WTC11 (cell line): ENCODE measurements around the gene CNOT6L.

Experiments
- ELF4 ChIP-seq: sonication (generic); formaldehyde crosslinking; IDR thresholded peaks from 2 replicates; pipeline ENCODE4 v1.8.1; 2022; ENCODE audit warnings: low read depth, mild to moderate bottlenecking, moderate library complexity, missing genetic modification reagents
- FOXJ3 ChIP-seq: sonication (generic); formaldehyde crosslinking; IDR thresholded peaks from 2 replicates; pipeline ENCODE4 v1.9.0; 2021; ENCODE audit warnings: missing genetic modification reagents, mild to moderate bottlenecking, borderline replicate concordance
- TP53 ChIP-seq: sonication (generic); formaldehyde crosslinking; IDR thresholded peaks from 2 replicates; pipeline ENCODE4 v1.8.1; 2023; ENCODE audit warnings: mild to moderate bottlenecking, missing genetic modification reagents
- ZNF121 ChIP-seq: sonication (generic); formaldehyde crosslinking; IDR thresholded peaks from 2 replicates; pipeline ENCODE4 v1.8.0; 2023; ENCODE audit warnings: missing genetic modification reagents
- ZNF263 ChIP-seq: sonication (generic); formaldehyde crosslinking; IDR thresholded peaks from 2 replicates; pipeline ENCODE4 v1.8.1; 2022; ENCODE audit warnings: low read depth, mild to moderate bottlenecking, moderate library complexity, missing genetic modification reagents
- TF ChIP-seq, protein P1 (sequence below): fragments of 200-600 bp; IDR thresholded peaks from 2 replicates; pipeline ENCODE4 v1.8.0; 2022; ENCODE audit warnings: antibody characterized with exemption
- TF ChIP-seq, protein P2 (sequence below): sonication (generic); formaldehyde crosslinking; conservative IDR thresholded peaks from 2 replicates; pipeline ENCODE4 v1.8.1; 2023; ENCODE audit warnings: mild to moderate bottlenecking, low read depth, missing genetic modification reagents, moderate library complexity
- TF ChIP-seq, protein P3 (sequence below): sonication (generic); formaldehyde crosslinking; IDR thresholded peaks from 2 replicates; pipeline ENCODE4 v1.8.0; 2022; ENCODE audit warnings: missing genetic modification reagents
- TF ChIP-seq, protein P4 (sequence below): sonication (generic); formaldehyde crosslinking; IDR thresholded peaks from 2 replicates; pipeline ENCODE4 v1.8.1; 2023; ENCODE audit warnings: mild to moderate bottlenecking, missing genetic modification reagents, moderate library complexity
- TF ChIP-seq, protein P5 (sequence below): sonication (generic); formaldehyde crosslinking; IDR thresholded peaks from 2 replicates; pipeline ENCODE4 v1.8.1; 2023; ENCODE audit warnings: mild to moderate bottlenecking, missing genetic modification reagents, moderate library complexity
- TF ChIP-seq, protein P6 (sequence below): sonication (generic); formaldehyde crosslinking; IDR thresholded peaks from 2 replicates; pipeline ENCODE4 v1.8.0; 2022; ENCODE audit warnings: mild to moderate bottlenecking, missing genetic modification reagents

DNA sequence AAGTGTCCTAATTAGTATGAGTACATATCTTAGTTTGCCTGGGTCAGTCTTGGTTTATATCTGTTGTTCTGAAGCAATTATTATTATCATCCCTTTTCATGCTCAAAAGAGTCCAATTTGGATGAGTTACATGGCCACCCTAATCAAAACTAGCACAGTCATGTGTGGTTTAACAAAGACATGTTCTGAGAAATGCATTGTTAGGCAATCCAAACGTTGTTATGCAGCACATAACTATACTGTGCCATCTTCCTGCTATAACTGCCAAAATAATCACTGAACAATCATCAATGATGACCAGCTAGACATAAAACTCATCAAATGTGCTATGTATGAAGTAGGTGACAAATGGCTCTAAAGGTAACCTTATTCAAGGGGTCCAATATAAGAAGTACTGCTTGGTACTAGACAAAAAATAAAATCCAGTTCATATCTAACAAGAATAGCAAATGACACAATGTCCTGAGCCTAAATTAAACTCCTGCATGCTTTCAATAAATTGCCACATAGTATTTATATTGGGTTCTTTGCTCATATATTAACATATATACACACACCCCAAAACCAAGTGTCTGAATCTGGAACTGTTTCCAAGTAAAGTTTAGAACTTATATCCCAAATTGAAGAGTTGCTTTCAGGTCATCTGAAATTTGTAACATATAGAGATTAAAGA is 41.9 kb downstream of the CNOT6L start:
- TF ChIP-seq, protein P1, sequence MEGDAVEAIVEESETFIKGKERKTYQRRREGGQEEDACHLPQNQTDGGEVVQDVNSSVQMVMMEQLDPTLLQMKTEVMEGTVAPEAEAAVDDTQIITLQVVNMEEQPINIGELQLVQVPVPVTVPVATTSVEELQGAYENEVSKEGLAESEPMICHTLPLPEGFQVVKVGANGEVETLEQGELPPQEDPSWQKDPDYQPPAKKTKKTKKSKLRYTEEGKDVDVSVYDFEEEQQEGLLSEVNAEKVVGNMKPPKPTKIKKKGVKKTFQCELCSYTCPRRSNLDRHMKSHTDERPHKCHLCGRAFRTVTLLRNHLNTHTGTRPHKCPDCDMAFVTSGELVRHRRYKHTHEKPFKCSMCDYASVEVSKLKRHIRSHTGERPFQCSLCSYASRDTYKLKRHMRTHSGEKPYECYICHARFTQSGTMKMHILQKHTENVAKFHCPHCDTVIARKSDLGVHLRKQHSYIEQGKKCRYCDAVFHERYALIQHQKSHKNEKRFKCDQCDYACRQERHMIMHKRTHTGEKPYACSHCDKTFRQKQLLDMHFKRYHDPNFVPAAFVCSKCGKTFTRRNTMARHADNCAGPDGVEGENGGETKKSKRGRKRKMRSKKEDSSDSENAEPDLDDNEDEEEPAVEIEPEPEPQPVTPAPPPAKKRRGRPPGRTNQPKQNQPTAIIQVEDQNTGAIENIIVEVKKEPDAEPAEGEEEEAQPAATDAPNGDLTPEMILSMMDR = no peak
- TF ChIP-seq, protein P2, sequence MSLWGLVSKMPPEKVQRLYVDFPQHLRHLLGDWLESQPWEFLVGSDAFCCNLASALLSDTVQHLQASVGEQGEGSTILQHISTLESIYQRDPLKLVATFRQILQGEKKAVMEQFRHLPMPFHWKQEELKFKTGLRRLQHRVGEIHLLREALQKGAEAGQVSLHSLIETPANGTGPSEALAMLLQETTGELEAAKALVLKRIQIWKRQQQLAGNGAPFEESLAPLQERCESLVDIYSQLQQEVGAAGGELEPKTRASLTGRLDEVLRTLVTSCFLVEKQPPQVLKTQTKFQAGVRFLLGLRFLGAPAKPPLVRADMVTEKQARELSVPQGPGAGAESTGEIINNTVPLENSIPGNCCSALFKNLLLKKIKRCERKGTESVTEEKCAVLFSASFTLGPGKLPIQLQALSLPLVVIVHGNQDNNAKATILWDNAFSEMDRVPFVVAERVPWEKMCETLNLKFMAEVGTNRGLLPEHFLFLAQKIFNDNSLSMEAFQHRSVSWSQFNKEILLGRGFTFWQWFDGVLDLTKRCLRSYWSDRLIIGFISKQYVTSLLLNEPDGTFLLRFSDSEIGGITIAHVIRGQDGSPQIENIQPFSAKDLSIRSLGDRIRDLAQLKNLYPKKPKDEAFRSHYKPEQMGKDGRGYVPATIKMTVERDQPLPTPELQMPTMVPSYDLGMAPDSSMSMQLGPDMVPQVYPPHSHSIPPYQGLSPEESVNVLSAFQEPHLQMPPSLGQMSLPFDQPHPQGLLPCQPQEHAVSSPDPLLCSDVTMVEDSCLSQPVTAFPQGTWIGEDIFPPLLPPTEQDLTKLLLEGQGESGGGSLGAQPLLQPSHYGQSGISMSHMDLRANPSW (CRISPR knock-in tag) = no peak
- TF ChIP-seq, protein P3, sequence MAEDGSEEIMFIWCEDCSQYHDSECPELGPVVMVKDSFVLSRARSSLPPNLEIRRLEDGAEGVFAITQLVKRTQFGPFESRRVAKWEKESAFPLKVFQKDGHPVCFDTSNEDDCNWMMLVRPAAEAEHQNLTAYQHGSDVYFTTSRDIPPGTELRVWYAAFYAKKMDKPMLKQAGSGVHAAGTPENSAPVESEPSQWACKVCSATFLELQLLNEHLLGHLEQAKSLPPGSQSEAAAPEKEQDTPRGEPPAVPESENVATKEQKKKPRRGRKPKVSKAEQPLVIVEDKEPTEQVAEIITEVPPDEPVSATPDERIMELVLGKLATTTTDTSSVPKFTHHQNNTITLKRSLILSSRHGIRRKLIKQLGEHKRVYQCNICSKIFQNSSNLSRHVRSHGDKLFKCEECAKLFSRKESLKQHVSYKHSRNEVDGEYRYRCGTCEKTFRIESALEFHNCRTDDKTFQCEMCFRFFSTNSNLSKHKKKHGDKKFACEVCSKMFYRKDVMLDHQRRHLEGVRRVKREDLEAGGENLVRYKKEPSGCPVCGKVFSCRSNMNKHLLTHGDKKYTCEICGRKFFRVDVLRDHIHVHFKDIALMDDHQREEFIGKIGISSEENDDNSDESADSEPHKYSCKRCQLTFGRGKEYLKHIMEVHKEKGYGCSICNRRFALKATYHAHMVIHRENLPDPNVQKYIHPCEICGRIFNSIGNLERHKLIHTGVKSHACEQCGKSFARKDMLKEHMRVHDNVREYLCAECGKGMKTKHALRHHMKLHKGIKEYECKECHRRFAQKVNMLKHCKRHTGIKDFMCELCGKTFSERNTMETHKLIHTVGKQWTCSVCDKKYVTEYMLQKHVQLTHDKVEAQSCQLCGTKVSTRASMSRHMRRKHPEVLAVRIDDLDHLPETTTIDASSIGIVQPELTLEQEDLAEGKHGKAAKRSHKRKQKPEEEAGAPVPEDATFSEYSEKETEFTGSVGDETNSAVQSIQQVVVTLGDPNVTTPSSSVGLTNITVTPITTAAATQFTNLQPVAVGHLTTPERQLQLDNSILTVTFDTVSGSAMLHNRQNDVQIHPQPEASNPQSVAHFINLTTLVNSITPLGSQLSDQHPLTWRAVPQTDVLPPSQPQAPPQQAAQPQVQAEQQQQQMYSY (CRISPR knock-in tag) = no peak
- TF ChIP-seq, protein P4, sequence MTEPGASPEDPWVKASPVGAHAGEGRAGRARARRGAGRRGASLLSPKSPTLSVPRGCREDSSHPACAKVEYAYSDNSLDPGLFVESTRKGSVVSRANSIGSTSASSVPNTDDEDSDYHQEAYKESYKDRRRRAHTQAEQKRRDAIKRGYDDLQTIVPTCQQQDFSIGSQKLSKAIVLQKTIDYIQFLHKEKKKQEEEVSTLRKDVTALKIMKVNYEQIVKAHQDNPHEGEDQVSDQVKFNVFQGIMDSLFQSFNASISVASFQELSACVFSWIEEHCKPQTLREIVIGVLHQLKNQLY (CRISPR knock-in tag) = no peak
- TF ChIP-seq TP53 = no peak
- TF ChIP-seq, protein P5, sequence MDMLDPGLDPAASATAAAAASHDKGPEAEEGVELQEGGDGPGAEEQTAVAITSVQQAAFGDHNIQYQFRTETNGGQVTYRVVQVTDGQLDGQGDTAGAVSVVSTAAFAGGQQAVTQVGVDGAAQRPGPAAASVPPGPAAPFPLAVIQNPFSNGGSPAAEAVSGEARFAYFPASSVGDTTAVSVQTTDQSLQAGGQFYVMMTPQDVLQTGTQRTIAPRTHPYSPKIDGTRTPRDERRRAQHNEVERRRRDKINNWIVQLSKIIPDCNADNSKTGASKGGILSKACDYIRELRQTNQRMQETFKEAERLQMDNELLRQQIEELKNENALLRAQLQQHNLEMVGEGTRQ = no peak
- TF ChIP-seq, protein P6, sequence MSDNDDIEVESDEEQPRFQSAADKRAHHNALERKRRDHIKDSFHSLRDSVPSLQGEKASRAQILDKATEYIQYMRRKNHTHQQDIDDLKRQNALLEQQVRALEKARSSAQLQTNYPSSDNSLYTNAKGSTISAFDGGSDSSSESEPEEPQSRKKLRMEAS (CRISPR knock-in tag) = no peak
- TF ChIP-seq ZNF263 = no peak
- no peak for TF ChIP-seq ZNF121 (CRISPR knock-in tag)
- no peak for TF ChIP-seq ELF4
- no peak for TF ChIP-seq FOXJ3 (CRISPR knock-in tag)
